ENCODE measurements around the gene HDAC4. TPM values are rescaled to one million over a fixed set of nuclear protein-coding genes. Genes with fewer than 3 reads are reported as not detected.
A peak's percentile ranks its signal among the peaks of the same experiment; 100 is the strongest.

Gene HDAC4
- total and polyA plus RNA-seq, 3 donors from 2014 or later = 29.0 to 67.5 (median 58.7) TPM

DNA sequence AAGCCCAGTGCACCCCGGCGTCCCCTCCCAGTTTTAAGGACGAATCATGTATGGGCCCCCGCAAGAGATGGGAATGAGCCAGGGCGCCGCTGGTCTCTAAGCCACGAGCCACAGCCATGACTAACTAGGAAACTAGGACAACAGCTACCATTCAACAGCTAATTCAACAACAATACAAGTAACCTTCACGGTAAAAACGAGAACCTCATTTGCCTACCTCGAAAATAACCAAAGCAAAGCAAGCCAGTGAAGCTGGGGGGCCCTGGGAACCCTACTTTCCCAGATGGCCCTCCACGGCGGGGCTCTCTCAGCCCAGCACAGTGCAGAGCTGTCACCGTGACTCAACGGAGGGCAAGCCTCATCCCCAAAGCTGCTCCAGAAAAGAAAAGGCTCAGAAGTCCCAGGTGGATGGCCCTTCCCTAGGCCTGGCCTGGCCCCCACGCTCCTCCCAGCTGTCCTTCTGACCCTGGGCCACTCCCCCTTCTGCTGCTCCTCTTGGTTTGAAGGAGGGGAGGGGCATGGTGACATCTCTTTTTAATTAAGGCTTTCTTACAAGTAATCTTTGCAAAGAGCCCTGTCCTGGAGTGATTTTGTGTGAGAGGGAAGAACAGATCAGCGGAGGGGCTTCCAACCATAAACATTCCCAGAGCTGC, 126.3 kb downstream of the HDAC4 start:
- H3K36me3 ChIP-seq (ENCODE audit: low read depth, missing control alignments) = no peaks in the 10 kb centered on the region
- no peak overlapping the region for H3K4me3 ChIP-seq
- peak overlapping the region in 1 of 2 donors; percentile 68 for H3K27ac ChIP-seq
- intact Hi-C loops (cut with DNase I; ENCODE audit: low total_unique reads) = no loop called here
- TF ChIP-seq, protein P1, sequence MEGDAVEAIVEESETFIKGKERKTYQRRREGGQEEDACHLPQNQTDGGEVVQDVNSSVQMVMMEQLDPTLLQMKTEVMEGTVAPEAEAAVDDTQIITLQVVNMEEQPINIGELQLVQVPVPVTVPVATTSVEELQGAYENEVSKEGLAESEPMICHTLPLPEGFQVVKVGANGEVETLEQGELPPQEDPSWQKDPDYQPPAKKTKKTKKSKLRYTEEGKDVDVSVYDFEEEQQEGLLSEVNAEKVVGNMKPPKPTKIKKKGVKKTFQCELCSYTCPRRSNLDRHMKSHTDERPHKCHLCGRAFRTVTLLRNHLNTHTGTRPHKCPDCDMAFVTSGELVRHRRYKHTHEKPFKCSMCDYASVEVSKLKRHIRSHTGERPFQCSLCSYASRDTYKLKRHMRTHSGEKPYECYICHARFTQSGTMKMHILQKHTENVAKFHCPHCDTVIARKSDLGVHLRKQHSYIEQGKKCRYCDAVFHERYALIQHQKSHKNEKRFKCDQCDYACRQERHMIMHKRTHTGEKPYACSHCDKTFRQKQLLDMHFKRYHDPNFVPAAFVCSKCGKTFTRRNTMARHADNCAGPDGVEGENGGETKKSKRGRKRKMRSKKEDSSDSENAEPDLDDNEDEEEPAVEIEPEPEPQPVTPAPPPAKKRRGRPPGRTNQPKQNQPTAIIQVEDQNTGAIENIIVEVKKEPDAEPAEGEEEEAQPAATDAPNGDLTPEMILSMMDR (IDR thresholded peaks at IDR 0.05) = no peak
- TF ChIP-seq POLR2A (IDR thresholded peaks at IDR 0.05) = no peak
- peak; percentile 19 for DNase-seq
- no peaks in the 10 kb centered on the region for H3K27me3 ChIP-seq
- H3K9me3 ChIP-seq = no peaks in the 10 kb centered on the region
- H3K4me1 ChIP-seq = peaks cover 25% of the 10 kb centered on the region
- 87 to 92% methylated on average over 15 to 16 of the region's 16 CpGs for WGBS, 2 donors

DNA sequence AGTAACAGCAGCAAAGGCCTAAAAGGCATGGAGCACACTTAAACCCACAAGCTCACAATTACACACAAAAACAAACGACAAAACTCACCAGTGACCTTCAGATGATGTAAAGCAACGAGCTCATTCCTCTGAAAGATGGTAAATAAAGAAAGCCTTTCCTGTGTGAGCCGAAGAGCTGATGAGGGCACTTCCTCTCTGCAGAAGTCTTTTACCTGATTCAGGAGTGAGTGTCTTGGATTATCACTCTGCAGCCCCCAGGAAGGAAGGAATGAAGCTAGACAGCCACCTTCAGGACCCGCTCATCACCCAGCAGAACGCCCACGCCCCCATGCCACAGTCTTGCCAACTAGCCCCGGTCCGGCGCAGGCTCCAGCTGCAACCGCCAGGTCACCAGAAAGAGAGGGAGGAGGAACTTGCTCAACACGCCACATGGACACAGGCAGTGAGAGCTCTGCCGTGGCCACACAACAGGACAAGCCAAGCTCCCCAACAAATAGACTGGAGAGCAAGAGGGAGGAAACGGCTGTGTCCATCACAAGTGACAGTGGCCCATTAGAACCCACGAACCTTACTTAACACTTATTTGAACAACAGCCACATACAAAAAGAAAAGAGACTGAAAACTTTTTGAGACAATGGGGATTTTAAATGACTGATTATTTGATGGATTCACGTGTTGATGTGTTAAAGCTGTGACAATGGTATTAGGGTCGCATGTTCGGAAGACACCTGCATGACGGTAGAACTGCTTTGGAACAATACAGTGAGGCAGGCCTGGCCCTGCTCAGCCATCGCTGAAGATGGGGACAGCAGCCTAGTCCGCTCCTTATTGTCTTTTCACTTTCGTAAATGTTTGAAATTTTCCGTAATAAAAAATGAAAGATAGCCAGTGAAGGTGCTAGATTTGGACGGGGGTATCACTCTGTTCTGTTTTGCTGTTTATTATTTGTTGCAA, 127.3 kb downstream of the HDAC4 start:
- Histone ChIP-seq H3K36me3 (ENCODE audit: low read depth, missing control alignments) (no peaks in the 10 kb centered on the region), H3K4me1 (peaks cover 20% of the 10 kb centered on the region), H3K9me3 (no peaks in the 10 kb centered on the region), H3K27ac (no peak overlapping the region), H3K27me3 (no peaks in the 10 kb centered on the region), H3K4me3 (no peak overlapping the region)
- 86 to 90% methylated on average over 23 of the region's 23 CpGs for WGBS, 2 donors
- intact Hi-C loops (cut with DNase I; ENCODE audit: low total_unique reads) = no loop called here
- DNase-seq = peak; percentile 12
- TF ChIP-seq, protein P1 (IDR thresholded peaks at IDR 0.05) = no peak

DNA sequence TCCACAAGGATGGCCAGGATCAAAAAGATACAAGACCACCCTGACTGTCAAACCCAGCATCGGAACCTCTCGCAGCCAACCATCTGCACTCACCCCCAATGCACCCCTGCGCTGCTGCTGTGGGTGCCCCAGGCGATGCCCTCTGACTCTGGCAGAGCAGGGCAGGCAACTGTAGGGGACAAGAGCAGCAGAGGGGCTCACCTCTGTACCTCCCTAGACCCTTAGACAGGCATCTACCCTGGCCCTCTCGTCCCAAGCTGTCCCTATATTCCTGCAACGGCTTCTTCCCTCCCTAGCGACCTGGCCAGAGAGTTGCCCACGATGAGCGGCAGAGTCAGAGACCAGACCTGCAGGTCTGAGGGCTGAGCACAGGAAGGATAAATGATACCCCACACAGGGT, 128.2 kb downstream of the HDAC4 start:
- H3K4me1 ChIP-seq = peaks cover 29% of the 10 kb centered on the region
- intact Hi-C loops (cut with DNase I; ENCODE audit: low total_unique reads) = no loop called here
- WGBS, 2 donors = 94 to 95% methylated on average over 7 to 9 of the region's 9 CpGs
- no peaks in the 10 kb centered on the region for H3K27me3 ChIP-seq
- peak; percentile 6 for DNase-seq
- H3K36me3 ChIP-seq (ENCODE audit: low read depth, missing control alignments) = no peaks in the 10 kb centered on the region
- no peaks in the 10 kb centered on the region for H3K9me3 ChIP-seq
- H3K4me3 ChIP-seq = no peak overlapping the region
- TF ChIP-seq, protein P1 (IDR thresholded peaks at IDR 0.05) = no peak
- TF ChIP-seq POLR2A (IDR thresholded peaks at IDR 0.05) = no peak
- H3K27ac ChIP-seq = no peak overlapping the region

DNA sequence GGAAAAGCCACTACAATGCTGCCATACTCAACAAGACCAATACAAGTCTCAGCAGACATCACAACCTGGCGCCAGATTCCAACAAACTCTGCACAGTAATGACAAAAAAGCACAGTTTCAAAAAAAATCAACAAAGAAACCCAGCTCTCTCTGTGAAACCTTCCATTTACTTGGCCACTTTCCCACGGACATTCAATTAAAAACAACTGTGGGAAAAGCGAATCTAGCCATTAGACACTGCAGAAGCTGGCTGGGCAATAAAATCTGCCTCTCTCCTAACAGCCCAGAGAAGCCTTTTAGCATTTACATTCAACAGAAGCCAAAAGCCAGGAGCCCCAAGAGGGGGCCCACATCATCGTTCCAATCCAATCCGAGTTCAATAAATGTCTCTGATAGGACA, 128.9 kb downstream of the HDAC4 start:
- no peaks in the 10 kb centered on the region for H3K9me3 ChIP-seq
- WGBS, 2 donors = 58 to 66% methylated on average over 5 of the region's 5 CpGs
- TF ChIP-seq POLR2A (IDR thresholded peaks at IDR 0.05) = no peak
- TF ChIP-seq, protein P1 (IDR thresholded peaks at IDR 0.05) = no peak
- no peaks in the 10 kb centered on the region for H3K36me3 ChIP-seq (ENCODE audit: low read depth, missing control alignments)
- peak; percentile 37 for DNase-seq
- no peaks in the 10 kb centered on the region for H3K27me3 ChIP-seq
- H3K4me3 ChIP-seq = no peak overlapping the region
- no peak overlapping the region for H3K27ac ChIP-seq
- intact Hi-C loops (cut with DNase I; ENCODE audit: low total_unique reads) = no loop called here
- peaks cover 37% of the 10 kb centered on the region for H3K4me1 ChIP-seq

Data from testis (tissue), 3 donors.